Hindlimb muscle (tissue), 1 donor: ENCODE results near the gene PAPOLA. TPM values are rescaled to one million over a fixed set of nuclear protein-coding genes. Genes with fewer than 3 reads are reported as not detected.

Experiments used
- DNase-seq: peaks from one replicate; pipeline ENCODE4 v3.0.0-alpha.2; 2013
- polyA plus RNA-seq: library from polyadenylated mRNA; unstranded; fragments of 120-200 nt; gene quantifications from one replicate; pipeline ENCODE4 v1.2.1, GENCODE V29; 2013; ENCODE audit not compliant: insufficient read length

Gene PAPOLA
- polyA plus RNA-seq, 1 donor = 99.5 TPM

DNA sequence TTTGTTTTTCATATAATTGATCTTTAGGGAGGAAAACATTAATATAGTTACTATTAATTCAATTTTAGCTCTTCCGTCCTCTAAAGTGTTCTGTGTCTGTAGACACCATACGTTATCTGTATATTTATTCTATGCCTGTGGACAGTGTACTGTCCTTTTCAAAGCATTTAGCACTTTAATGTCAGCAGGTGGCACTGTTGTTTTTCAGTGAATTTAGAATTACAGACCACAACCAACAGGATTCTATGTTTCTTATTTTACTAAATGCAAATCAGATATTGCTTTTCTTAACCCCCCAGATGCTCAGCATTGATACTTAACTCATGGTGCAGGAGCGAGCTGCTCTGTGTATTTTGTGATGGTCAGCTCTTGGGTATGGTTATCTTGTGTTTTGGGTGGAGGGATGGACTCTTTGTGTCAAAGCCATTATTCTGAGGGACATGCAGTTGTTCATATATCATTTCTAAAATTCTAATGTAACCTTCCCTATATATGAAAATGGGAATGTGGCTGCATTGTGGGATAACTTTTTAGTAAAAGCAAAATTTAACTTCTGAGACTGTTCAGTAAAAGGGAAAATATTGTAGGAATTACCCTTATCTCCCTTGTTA is 65.2 kb downstream of the PAPOLA start:
- no peak for DNase-seq

DNA sequence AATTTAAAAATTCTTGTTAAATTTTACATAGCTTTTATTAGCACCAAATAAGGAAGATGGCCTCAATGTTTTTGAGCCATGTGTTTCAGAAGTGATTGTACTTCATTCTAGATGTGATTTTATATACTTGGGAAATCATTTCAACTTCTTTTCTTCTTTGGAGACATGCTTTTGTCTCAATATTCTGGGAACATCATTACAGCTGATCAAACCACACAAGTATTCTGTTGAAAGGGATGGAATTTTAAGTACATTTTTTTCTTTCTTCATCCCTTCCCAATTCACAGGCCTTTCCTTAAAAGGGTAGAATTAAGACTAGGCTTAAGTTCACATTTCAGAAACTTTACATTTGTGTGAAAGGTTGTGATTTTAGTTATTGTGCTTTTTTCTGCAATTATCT is 66.4 kb downstream of the PAPOLA start:
- DNase-seq = no peak

DNA sequence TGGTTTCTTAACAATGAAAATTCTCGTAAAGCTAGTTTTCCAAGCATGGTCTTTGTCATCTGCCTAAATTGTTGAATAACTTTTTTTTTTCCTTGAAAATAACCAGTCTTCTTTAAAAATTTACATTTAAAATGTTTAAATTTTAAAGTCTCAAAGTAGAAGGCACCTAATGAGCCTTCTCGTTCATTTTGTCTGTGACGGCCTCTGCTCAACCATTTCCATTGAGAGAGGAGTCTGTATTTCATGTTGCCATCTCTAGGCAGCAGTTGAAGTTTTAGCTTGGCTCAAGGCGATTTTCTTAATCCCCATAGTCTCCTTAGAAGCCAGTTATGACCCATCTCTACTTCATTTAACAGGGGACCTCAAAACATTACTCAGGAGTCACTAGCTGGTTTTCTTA is 69.1 kb downstream of the PAPOLA start:
- no peak for DNase-seq

DNA sequence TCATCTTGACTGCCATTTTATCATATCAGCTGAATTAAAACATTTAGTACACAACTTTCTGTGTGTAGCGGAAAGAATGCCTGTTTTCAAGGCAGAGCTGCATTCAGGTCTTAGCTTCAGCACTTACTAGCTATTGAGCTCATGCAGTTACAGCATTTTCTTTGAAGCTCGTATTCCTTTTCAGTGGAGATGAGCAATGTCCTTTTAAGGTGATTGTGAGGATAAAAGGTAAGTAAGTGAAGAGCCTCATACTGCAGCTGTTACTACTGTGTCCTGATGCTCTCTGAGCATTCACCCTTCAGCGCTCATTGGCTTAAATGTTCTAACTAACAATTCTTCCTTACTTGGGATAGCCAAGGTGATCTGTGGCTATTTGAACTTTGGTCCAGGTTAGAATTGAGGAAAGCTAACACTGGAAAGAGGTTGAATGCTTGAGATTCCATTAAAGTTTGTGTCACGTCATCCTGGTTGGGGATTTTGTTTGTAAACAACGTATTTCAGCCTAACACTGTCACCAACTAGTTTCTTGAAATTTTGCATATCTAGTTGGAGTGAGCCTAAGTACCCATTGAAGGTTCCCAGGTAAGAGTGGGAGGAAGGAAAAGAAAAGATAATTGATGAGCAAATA is 71.4 kb downstream of the PAPOLA start:
- no peak for DNase-seq

DNA sequence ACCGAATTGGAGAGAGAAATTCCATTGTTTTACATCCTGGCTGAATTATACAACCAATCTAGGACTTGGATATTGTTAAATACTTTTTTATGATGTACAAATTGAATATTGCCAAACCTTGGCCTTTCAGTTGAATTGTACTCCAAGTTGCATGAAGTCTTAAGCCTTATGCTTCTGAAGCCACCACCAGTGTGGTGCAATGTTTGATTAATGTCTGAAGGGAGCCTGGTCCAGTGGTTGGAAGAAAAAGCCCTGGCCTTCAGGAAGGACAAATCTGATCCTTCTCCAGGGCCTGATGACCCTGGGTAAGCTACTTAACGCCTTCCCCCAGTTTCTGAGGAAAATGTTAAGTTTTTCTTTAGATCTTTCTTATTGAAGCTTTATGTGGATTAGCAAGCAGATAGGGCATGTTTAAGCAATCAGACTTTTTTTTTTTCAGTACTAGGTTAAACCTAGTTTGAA is 72.0 kb downstream of the PAPOLA start:
- DNase-seq = no peak

DNA sequence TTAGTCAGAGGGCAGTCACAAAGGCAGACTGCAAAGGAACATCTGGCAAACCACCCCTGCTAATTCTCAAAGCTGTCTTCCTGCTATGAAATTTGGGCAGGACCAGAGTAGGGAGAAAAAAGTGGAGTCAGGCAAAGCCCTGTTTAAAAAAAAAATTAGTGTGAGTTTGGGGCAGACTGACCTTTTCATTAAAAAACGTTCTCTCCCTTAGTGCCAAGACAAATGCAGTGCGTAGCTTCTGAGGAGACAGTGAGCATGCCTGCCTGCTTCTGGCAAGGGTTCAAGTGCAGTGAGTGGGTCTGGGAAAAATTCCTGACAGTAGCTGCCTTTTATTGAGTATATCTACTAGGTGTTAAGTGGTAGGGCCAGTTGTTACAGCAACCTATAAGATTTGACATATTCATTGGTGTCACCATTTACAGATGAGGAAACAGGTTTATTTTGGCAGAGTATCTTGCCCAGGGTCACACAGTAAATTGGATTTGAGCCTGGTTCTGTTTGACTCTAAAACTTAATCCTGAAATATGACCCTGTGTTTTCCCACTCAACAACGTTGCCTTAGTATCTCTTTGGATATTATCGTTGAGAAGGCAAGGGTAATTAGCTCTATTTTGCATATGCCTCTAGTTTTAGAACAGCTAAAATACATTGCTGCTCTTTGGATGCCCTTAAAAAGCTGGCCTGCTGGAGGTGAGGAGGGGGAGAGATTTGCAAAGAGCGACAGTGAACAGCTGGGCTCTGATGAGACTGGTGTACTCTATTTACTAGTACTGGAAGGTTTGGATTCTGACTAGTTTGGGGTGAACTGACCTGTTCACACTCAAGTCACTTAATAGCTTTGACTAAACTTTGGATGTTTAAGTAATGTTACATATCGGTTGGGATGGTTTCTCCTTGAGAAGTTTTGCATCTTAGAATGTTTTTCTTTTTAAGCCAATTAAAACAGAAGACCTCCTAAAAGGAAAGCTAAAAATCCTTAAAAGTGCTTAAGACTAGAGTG is 72.8 kb downstream of the PAPOLA start:
- DNase-seq = no peak

DNA sequence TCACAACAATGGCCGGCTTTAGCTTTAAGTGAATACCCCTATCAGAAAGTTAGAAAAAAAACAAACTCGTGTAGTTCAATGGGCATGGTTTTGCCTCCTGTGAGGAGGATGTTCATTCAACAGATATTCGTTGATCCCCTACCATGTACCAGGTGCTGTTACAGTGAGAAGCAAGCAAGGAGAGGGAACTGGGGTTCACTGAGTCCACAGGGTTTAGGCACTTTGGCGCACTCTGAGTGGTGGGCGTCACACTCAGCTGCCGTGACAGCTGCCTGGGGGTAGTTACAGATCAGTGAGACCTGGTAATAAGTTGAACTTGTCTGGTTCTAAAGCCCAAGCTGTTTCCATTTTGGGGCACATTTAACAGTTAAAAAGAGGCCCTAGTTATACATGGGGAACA is 74.2 kb downstream of the PAPOLA start:
- no peak for DNase-seq

DNA sequence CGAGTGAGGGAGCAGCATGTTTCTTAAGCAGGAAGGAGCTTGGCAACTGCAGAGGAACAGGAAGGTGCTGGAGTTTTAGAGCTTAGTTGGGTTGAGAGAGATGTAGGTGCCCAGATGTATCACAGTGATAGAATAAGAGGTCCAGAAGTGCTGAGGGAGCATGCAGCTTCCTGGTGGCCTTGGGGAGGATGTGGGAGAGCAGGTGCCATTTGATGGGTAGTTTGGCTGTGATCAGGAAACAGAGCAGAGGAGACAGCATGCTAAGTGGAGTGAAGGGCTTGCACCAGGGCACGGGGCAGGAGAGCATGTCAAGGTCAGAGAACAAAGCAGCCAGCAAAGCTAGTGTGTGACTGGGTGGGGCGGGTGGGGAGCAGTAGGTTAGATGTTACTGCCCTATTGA is 74.8 kb downstream of the PAPOLA start:
- DNase-seq = no peak

DNA sequence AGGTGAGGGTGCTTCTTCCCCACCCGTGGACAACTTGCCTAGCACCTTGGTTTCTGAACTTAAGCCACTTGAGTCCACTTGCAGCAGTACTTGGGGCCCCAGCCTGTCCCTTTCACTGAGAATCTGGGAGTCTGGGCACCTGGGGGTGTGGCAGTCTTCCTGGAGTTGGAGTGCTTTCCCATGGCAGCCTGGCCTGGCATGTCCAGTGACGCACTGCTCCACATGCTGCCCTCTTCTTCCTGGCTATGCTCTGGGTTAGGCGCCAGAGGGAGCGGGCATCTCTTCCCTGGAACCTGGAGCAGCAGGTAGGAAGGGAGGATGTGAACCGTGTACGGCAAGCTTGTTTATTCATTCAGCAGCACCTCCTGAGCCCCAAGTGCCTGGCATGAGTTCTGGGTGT is 76.4 kb downstream of the PAPOLA start:
- no peak for DNase-seq

DNA sequence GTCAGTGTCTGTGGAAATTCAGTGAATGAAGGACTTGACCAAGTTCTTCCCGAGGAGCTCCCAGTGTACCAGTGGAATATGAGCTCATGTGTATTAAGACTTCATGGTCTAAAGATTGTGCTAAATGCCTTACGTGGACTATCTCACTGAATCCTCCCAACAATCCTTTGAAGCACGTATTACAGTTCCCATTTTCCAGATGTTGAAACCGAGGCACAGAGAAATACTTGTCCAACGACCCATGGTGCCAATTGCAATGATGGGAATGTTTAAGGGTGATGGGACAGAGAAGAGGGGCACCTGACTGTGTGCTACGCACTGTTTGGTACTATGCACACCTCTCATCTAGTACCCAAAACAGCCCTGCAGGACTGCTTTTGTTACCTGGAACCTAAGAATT is 77.2 kb downstream of the PAPOLA start:
- DNase-seq = no peak

DNA sequence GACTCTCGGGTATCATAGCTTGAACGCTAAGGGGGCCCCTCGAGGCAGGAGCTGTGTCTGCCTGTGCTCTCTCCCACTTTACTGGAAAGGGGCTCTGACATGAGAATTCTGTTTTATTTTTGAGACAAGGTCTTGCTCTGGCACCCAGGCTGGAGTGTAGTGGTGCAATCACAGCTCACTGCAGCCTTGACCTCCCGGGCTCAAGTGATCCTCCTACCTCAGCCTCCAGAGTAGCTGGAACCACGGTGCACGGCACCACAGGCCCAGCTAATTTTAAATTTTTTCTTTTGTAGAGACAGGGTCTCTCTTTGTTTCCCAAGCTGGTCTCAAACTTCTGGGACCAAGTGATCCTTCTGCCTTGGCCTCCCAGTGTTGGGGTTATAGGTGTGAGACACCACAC is 77.7 kb downstream of the PAPOLA start:
- no peak for DNase-seq

DNA sequence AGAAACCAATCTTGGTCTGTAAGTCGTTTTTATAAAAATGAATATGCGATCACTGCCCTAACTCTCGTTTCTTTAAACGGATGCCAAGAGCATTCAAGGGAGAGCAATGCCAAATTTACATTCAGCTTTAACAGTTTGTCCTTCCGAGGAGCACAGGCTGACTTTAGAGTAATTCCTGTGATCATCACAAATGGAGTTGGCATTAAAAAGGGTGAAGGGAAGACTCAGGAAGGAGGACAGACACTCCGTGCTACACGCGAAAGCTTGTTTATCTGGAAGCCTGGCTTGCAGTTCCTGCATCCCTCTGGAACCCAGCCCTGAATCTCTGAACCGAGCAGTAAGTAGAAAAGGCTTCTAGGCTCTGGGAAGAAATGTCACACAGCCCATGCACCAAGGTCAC is 78.4 kb downstream of the PAPOLA start:
- no peak for DNase-seq

DNA sequence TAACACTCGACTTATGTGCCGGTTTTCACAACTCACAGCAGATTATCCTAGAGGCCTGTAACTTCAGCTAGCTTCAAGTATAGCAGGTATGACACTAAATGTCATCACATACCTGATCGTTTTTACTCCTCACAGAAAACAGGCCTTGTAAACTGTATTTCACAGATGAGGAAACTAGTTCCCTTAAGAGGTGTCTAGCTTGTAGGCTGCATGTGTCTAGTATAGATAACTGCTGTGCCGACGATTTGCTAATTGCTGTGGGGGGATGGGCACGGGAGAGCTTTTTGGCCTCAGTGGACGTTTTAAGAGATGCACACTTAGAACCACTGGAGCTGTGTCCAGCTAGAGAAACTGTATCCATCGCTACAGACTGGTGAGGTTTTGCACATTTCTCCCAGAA is 78.8 kb downstream of the PAPOLA start:
- no peak for DNase-seq

DNA sequence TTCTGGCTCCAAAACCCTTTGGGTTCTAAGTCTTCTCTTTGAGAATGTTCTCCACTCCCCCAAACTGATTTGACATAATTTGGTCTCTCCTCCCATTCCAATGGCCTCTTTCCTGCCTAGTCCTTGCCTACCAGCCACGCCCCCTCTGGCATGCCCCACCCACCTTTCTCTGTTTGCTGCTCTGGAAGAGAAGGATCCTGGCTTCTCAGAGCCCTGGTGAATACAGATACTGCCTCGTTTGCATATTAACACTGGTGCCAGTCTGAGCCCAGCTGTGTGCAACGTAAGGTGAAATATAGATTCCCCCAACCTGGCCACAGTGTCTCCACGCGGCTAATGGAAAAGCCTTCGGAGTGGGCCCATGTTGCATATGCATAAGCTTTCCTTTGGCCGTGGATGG is 79.7 kb downstream of the PAPOLA start:
- DNase-seq = no peak

DNA sequence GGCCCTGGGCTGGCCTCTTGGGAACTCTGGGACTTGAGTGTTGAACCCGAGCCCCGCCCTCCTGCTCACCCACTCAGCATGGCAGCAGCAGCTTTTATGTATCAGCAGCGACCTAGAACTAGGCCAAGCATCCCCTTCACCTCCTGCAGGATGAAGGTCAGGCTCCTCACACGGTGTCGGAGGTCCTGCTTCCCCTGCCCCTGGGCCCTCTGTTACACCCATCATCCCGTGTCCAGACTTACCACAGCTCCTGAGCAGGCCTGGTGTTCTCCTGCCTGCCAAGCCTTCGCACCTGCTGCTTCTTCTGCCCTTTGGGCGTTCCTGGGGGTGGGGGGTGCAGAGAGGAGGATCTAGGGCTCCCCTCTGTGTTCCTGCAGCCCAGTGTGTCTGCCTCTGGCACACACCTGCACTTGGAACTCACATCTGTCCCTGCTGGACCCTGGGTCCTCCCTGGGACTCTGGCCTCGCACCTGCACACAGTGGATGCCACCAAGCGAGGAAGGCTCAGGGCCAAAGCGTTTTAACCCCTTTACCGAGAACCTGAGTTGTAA is 80.3 kb downstream of the PAPOLA start:
- no peak for DNase-seq

DNA sequence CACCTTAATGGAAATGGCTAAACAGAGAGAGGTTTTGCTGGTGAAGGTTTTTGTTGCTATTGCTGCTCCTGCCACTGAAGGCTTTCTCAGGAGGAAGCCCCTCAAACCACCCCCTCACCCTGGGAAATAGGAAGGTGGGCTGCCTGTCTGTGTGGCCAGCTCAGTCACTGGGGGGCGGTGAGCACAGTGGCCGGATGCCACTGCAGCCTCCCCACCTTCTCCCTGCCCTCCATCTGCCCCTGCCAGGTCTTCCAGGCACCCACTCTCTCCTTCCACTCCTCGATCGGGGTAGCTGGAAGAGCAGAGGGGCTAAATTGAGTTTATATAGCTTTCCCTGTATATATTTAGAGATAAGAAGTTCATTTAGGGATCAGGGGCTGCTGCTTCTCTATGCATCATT is 80.8 kb downstream of the PAPOLA start:
- DNase-seq = no peak

DNA sequence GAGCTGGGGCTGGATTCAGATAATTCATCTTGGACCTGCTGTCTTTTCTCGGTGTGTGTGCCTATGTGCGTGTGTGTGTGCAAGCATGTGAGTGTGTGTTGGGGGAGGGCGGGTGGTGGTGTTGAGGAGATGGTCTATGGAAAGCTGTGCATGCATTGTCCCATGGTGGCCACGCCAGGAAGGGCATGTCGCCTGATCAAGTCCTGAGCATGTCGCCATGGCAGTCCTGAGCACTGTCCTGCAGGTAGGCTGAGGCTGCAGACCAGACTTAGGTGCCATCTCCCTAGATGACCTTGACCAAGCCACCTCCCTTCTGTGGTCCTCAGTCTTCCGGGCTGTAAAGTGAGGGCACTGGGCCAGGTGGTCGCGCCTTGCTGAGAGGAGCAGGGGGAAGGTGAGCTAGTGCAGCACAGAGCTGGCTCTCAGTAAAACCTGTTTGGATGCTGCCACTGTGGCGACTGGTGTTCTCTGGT is 81.4 kb downstream of the PAPOLA start:
- no peak for DNase-seq

DNA sequence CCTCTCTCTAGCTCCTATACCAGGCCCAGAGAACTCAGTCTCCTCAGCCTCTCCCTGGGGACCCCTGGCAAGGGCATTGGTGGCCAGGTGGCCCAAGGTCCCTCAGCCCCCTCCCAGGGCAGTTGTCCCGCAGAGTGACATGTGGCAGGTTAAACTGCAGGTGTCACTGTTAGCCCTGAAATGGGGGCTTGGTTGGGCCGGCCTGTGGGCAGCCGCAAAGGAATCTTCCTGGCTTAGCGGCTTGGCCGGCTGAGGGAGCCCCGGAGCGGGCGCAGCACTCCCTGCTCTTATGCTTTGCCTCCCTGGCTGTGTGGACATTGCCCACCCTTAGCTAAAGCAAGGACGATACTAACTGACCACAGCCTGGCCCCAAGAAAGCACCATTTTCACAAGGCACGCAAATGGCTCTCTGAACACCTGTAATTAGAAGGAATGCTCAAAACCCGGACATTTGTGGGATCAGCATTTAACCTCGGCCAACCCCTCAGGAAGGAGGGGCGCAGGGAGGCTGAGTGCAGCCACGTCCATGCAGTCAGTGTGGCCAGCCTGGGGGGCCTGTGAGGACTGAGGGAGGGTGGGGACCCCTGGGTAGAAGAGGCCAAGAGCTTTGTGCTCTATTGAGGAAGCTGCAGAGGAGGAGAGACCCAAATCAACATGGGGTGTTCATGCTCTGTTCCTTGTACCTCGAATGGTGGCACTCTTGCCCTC is 82.2 kb downstream of the PAPOLA start:
- peak; percentile 22 for DNase-seq

DNA sequence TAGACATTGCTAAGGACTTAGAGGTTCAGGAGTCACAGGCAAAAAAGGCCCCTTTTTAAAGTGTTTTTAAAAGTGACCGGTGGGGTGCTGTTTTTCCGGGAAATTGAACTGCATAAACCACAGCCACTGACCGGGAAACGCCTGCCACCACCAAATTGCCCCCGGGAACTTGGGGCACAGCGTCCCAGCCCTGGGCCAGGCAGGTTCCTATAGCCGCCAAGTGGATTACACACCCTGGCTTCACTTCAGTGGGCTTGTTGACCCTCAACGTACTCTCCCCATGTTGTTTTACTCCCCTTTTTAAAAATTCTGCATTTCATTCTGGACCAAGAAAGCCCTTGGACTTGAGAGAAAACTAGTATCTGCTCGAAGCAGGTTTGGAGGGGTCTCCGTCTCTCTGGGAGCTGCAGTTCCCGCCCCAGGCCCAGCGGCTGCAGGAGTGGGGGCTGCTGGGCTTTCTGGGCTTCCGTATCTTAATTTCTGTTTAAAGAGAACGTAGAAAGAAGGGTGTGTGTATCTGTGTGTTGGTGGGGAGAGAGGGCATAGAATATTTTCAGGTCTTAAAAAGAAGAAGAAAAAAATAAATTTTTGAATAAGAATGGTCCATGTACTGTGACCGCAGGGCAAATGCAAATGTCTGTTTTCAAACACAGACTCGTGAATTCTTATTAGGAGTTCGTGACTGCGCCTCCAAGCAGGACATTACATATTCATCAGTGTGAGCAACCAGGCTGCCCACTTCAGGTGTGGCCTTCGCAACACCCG is 82.9 kb downstream of the PAPOLA start:
- DNase-seq = no peak

DNA sequence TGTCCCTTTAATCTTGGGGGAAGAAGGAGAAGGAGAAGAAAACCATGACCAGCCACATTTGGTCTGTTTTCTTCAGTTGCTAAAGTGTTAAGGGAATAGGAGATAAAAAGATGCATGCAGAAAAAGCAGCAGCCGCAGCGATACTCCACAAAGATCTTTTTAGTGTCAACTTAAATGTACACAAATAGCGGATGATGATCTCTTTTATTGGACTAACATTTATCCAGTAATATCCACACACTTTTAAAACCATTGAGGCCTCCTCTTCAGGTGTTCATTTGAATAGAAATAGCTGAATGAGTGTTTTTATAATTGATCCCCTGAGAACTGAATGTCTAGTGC is 83.5 kb downstream of the PAPOLA start:
- DNase-seq = no peak

DNA sequence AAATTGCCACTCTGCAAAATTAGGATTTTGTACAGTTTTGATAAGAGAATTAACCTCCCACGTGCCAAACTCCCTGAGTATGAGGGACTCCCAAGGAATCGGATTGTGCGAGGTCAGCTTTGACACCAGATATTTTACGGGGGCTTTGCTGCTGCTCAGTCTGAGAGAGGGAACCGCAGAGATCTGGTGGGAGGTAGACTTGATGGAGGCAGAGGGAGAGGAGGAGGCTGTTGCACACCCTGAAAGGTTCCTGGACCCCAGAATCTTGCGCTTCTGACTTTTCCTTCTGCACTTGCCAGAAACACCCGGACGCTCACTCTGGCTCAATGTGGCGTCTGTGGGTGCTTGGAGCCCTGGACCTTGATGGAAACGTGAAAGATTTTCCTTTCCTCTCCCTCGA is 83.9 kb downstream of the PAPOLA start:
- no peak for DNase-seq
